Peyer's patch (tissue), 4 donors: ENCODE results near the gene KCNQ2. TPM values are rescaled to one million over a fixed set of nuclear protein-coding genes. Genes with fewer than 3 reads are reported as not detected.

Experiments used
- DNase-seq, 3 donors: peaks; one replicate each; pipeline ENCODE4 v3.0.0-alpha.2; 2017 to 2019
- H3K27ac ChIP-seq, 4 donors: fragments of 200-600 bp; sonication (generic); one replicate each; pipeline ENCODE4 v1.5.1; 2016 to 2019
- H3K27me3 ChIP-seq, 2 donors: fragments of 200-600 bp; sonication (generic); one replicate each; pipeline ENCODE4 v1.5.1; 2019
- H3K36me3 ChIP-seq, 3 donors: fragments of 200-600 bp; sonication (generic); one replicate each; pipeline ENCODE4 v1.5.1; 2016 to 2019
- H3K4me1 ChIP-seq, 4 donors: fragments of 200-600 bp; sonication (generic); one replicate each; pipeline ENCODE4 v1.5.1; 2016 to 2019
- H3K4me3 ChIP-seq, 4 donors: fragments of 200-600 bp; sonication (generic); 1 replicate in 3 of 4; 2 replicates in 1 of 4; pipeline ENCODE4 v1.5.1; 2016 to 2019; ENCODE audit warnings: mild to moderate bottlenecking in 1 of 4
- H3K9me3 ChIP-seq, 4 donors: fragments of 200-600 bp; sonication (generic); one replicate each; pipeline ENCODE4 v1.5.1; 2016 to 2019; ENCODE audit warnings: mild to moderate bottlenecking in 1 of 4
- CTCF ChIP-seq, 6 experiments: fragments of 450-650 bp in 4 of 6; fragments of 200-600 bp in 2 of 6; sonication (generic) in 1 of 6; IDR thresholded peaks; one replicate each; pipeline ENCODE4 v1.5.1; 2017 to 2019; ENCODE audit warnings: antibody characterized with exemption in 6 of 6, mild to moderate bottlenecking in 3 of 6, moderate library complexity in 1 of 6
- POLR2A ChIP-seq, 2 donors: fragments of 450-650 bp; IDR thresholded peaks; one replicate each; pipeline ENCODE4 v1.5.1; 2017; ENCODE audit warnings: antibody characterized with exemption in 2 of 2, mild to moderate bottlenecking in 2 of 2, moderate library complexity in 2 of 2
- total RNA-seq, 4 donors: library from RNA; depleted of rRNA; stranded (reverse); fragments of >200 nt; gene quantifications; one replicate each; pipeline ENCODE4 v1.1.0, GENCODE V29; 2016

Gene KCNQ2
- total RNA-seq, 4 donors from 2014 or later, result not detected

- H3K27me3 ChIP-seq, result no peaks in the 10 kb centered on the region
- H3K27ac ChIP-seq, result no peak overlapping the region
- no peaks in the 10 kb centered on the region for H3K9me3 ChIP-seq
- no peaks in the 10 kb centered on the region for H3K36me3 ChIP-seq
- no peak for TF ChIP-seq CTCF (IDR thresholded peaks at IDR 0.05)
- no peak for TF ChIP-seq POLR2A (IDR thresholded peaks at IDR 0.05)
- H3K4me3 ChIP-seq, result no peak overlapping the region
- H3K4me1 ChIP-seq, result no peaks in the 10 kb centered on the region
- DNase-seq, result no peak
Observed at GRCh38 chr20:63398744-63399514, 73.5 kb downstream of the KCNQ2 start.

- H3K9me3 ChIP-seq, result no peaks in the 10 kb centered on the region
- no peaks in the 10 kb centered on the region for H3K36me3 ChIP-seq
- H3K27me3 ChIP-seq, result no peaks in the 10 kb centered on the region
- H3K4me1 ChIP-seq, result no peaks in the 10 kb centered on the region
- H3K27ac ChIP-seq, result no peak overlapping the region
- no peak for DNase-seq
- H3K4me3 ChIP-seq, result no peak overlapping the region
- no peak for TF ChIP-seq CTCF (IDR thresholded peaks at IDR 0.05)
- TF ChIP-seq POLR2A (IDR thresholded peaks at IDR 0.05), result no peak
Observed at GRCh38 chr20:63397946-63398450, 74.5 kb downstream of the KCNQ2 start.

GRCh38 chr20:63397155-63397843 lies 75.2 kb downstream of the KCNQ2 start:
- Histone ChIP-seq H3K27me3 (no peaks in the 10 kb centered on the region), H3K36me3 (no peaks in the 10 kb centered on the region), H3K4me3 (no peak overlapping the region), H3K27ac (no peak overlapping the region), H3K9me3 (no peaks in the 10 kb centered on the region), H3K4me1 (no peaks in the 10 kb centered on the region)
- TF ChIP-seq CTCF (IDR thresholded peaks at IDR 0.05) (no peak), POLR2A (IDR thresholded peaks at IDR 0.05) (no peak)
- DNase-seq, result no peak

GRCh38 chr20:63396300-63396699 lies 76.2 kb downstream of the KCNQ2 start:
- H3K4me3 ChIP-seq, result no peak overlapping the region
- TF ChIP-seq POLR2A (IDR thresholded peaks at IDR 0.05) (no peak), CTCF (IDR thresholded peaks at IDR 0.05) (no peak)
- no peak overlapping the region for H3K27ac ChIP-seq
- no peak for DNase-seq
- no peaks in the 10 kb centered on the region for H3K36me3 ChIP-seq
- H3K9me3 ChIP-seq, result no peaks in the 10 kb centered on the region
- no peaks in the 10 kb centered on the region for H3K27me3 ChIP-seq
- no peaks in the 10 kb centered on the region for H3K4me1 ChIP-seq

GRCh38 chr20:63395723-63396122 lies 76.7 kb downstream of the KCNQ2 start:
- no peak overlapping the region for H3K4me3 ChIP-seq
- H3K27me3 ChIP-seq, result no peaks in the 10 kb centered on the region
- H3K9me3 ChIP-seq, result no peaks in the 10 kb centered on the region

More at GRCh38 chr20:63395723-63396122, 76.7 kb downstream of the KCNQ2 start:
- no peak for TF ChIP-seq CTCF (IDR thresholded peaks at IDR 0.05)
- TF ChIP-seq POLR2A (IDR thresholded peaks at IDR 0.05), result no peak
- no peak for DNase-seq
- no peaks in the 10 kb centered on the region for H3K4me1 ChIP-seq
- no peaks in the 10 kb centered on the region for H3K36me3 ChIP-seq
- no peak overlapping the region for H3K27ac ChIP-seq
